GM19324 (cell line): ENCODE data around the gene APOL3.
"Not testable (repeated sequence)": the region's sequence is repeated elsewhere in the genome, so short reads cannot be mapped to it uniquely, and the experiment has no call there.

Experiments used
- ATAC-seq: cut with Tn5 transposase; IDR thresholded peaks from one replicate; pipeline ENCODE4 v1.9.1; 2021; ENCODE audit warnings: mild to moderate bottlenecking, moderate library complexity; ENCODE audit not compliant: unreplicated experiment, low FRiP score

APOL3 gene

DNA sequence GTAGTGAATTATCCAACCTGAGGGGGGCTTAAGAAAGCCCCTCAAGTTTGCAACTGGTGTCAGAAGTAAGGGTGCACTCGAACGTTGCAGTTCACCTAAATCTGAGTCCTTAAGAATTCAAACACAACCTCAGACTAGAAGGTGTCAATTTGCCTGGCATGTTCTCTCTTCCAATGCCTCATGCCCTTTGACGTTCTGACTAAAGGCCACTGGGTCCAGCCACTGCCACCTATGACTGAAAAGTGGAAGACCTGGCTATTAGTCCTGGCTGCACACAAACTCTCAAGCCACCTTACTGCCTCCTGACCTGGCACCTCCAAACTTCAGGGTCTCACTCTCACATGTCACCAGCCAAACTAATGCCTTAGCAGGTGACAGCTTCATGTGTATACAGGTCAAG is 33.0 kb upstream of the APOL3 start:
- ATAC-seq = no peak

DNA sequence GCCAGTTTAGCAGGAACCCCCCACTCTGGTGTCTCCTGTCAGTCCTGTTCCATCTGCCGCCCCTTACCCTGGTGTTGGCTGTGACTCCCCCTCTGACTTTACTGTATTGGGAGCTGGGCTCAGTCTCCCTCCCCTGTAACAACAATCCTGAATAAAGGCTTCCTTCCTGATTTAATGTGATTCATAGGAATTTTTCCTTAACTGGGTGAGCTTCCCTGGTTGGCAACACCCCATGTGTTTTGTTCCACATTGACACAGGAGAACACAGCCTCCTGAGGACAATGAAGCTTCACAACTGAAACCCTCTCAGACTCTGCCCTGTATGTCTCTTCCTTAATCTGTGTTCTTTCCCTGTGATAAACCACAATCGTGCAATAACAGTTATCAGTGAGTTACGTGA is 32.6 kb upstream of the APOL3 start:
- ATAC-seq = no peak

DNA sequence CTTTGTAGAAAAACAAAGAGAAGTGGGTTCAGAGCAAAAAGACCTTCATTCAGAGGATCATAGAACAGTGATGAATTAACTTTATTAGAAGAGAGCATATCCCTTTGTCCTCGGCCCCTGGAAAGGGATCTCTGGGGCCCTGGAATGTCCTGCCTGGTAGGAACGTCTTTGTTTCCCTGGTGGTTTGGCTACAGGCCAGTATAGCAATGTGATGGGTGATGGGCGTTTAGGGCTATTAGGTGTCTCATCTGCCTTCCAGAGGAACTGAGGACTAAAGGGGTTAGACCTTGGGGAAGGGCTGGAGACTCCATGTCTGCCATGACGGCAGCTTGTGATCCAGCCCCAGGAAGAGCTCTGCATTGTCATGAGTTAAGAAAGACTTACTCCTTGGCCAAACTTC is 32.0 kb upstream of the APOL3 start:
- ATAC-seq = no peak

DNA sequence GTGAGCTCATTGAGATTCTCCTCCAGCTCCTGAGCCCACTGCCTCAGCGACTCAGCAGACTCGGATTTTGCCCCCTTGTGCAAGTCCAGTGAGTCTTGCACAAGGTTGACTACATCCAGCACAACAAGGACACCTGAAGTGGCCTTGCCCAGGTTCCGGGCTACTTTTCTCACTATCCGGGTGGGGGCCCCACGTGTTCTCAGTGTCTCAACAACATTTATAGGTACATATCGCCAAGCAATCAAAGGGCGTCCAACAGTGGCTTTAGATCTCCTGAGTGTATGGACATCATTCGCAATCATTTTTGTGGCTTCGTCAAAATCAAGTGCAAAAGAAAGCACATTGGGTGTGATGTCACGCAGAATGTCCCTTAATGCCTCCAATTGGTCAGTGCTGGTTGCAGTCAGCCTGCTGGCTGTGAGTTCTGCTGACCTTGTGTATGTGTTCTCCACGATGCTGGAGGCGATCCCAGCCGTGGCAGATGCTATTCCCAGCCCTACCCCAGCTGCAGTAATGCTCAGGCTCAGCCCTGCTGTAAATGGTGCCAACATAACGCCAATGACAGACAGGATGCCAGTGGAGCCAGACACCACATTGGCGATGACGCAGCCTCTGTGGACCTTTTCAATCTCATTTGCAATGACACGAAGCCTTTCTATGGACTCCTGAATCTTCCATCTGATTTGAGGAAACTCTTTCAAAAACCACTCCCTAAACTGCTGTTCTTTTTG is 30.7 kb upstream of the APOL3 start:
- no peak for ATAC-seq

DNA sequence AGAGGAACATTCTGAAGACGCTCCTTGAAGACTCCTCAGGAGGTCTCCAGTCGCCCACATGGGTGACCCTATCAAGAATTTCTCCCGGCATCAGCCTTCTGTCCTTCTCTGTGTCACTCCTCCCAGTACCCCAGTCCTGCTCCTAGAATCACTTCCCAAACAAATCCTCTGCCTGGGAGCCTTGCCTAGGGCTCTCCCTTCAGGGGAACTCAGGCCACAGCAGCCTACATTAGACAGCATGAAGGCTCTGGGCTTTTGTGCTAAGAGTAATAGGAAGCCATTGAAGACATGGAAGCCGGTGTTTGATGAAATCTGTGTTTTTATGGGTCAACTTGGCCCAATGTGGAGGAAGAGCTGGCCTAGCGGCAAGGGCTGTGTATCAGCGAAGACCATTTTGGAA is 27.3 kb upstream of the APOL3 start:
- ATAC-seq = not testable (repeated sequence)

DNA sequence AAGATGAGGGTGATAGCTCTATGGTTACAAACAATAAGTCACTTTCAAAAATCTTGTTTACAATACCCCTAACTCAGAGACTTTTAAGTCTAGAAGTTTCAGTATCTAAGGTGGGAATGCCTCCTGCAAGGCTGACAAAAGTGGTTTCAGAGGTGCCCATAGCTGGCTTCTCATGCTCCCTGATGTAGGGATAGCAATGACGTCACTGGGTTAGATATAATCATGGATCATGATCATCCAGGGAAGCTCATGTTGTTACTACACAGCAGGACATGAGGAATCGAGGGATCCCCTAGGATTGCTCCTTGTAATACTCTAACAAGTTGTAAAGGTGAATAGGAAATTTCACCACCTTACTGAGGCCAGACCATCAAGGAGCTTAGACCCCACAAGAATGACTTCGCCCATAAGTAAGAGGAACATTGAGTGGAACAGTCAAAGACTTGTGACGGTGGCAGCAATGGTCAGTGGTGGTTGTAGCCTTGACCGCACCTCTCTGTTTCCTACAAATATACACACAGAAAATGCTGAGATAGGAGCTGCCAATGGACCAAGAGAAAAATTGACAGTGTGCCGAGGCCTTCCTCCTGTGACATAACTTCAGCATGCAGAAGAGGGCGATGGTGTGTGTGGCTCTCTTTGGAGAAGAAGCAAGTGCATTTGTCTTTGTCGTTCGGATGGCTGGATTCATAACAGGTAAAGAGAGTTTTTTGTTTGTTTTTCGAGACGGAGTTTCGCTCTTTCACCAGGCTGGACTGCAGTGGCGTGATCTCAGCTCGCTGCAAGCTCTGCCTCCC is 25.5 kb upstream of the APOL3 start:
- no peak for ATAC-seq

DNA sequence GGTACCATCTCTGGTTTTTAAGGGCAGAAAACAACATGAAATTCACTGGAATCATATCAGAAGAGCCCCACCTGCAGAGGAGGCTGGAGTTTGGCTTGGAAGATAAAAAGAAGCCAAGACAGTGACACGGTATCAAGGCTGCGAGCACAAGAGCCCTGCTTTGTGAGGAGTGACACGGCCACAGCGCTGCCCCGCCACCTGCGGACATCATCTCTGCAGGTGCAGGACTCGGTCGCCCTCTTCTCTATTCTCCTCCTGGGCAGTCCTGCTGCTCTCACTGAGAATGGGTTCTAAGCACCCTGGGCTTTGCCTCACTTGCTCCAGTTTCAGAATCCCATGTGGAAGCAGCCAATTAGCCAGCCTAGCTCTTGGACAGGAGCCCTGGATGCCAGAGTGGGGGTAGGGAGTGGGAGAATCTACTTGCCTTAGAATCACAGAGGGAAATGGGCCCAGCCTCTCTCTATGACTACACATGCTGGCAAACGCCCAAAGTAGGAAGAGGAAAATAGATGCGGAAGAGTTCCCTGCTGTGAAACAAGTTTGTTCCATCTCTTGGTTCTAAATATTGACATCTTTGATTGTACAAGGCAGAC is 24.0 kb upstream of the APOL3 start:
- no peak for ATAC-seq

DNA sequence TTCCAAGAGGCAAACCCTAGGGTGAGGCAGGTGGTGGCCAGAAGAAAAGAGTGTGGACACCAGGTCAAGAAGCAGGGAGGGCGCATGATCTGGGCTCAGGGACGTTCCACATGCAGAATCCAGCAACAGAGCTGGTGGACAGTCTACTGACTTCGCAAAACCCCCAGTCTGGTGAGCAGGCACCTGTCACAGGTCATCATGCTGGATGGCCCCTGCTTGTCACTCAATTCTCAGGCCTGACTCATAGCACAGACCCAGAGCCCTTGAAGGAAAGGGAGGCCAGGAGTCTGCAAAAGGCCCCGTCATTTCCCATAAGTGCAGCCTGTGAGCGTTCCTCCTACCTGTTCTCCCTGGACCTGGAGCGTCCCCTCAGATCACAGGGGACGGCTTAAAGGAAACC is 22.9 kb upstream of the APOL3 start:
- ATAC-seq = no peak

DNA sequence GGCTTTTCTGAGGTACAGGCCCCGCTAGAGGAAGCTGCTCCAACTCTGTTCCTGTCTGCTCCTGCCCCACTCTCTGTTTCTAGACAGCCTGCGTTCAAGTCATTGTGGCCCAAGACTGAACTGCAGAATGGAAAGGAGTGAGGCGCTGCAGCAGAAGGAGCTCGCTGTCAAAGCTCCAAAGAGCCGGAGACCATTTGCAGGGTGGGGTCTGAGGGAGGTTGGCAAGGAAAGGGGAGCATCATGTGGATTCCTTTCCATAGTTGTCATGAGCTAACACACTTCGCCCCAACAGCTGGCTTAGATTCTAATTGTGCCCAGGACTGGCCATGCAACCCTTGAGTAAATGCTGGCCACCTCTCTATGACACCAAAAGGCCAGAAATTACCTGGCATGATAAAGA is 22.3 kb upstream of the APOL3 start:
- ATAC-seq = no peak

DNA sequence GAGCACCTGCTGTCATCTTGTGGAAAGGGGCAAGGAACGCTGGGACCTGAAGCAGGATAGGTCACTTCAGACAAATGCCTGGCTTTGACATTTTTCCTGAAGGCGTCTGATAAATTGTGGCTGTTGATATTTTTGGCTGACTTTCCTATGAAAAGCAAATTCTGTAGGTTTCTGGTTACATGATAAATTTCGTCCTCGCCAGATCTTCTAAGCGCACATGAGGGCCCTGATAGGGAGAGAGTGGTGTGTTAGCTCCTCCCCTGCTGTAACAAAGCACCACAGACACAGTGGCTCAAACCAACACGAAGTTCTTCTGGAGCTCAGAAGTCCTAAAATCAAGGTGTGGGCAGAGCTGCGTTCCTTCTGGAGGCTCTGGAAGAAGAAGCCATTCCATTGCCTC is 21.5 kb upstream of the APOL3 start:
- no peak for ATAC-seq

DNA sequence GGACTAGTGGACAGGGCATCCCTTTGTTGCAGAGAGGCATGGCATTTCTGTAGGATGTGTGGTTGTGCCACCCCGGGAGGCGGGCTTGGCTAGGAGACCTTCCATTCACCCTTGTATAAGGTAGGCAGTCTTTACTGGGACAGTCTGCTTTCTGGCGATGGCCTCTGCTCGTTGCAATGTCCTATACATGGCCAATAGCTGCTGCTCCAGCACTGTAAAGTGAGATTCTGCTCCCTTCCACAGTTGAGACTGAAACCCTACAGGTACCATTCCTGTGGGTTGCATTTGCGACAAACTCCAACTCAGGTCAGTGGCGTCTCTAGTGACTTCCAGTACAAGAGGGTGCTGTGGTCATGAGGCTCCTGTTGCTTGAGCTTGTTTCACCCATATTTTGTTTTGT is 20.4 kb upstream of the APOL3 start:
- no peak for ATAC-seq

DNA sequence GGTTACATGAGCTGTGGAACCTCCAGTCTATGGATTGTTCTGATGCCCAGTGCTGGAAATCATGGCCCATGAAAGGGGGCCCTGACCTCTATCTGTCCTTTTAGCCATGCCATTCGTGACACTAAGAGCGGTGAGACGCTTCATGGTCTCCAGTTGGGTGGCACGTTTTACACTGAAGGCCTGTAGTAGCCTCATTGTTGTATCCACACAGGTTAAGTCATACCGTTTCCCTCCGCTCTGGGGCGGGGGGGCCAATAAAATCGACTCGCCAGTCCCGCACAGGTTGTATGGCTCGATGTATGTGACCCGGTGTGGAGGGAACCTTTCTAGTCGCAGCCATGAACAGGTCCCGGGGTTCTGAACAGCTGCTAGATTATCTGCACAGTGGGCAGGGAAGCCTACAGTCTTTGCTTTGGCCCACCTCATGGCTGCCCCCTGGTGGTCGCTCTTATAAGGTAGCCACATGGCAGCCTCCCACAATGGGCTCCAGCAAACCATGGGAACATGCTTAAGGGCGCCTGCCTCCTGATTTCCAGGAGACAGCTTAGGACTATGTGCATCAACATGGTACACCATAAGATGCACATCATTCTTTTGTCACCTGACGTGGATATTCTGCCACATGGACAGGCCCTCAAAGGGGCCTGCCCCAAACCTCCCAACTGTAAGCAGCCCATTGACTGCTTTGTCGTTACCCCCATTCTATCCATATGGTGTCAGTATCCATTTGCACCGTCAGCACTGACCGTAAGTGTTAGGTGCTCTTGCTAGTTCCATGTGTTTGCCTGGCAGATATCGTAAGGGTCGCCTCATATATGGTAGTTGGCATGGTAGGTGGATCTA is 19.7 kb upstream of the APOL3 start:
- ATAC-seq = no peak

DNA sequence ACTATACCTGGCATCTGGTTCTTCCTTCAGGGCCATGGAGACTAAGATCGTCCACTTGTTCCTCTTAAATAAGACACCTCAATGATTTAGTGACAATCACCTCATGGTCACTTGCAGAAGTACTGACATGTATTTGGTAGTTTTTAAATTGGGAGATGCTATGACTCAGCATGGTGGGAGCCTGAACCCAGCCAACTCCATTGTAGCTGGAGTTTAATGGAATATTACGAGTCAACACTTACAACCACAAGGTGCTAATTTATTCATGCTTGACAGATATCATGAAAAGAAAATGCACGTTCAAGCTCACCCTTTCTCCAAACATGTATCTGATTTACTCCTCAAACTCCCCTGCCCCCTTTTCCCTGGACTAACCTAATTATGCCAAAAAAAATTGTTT is 16.6 kb upstream of the APOL3 start:
- no peak for ATAC-seq

DNA sequence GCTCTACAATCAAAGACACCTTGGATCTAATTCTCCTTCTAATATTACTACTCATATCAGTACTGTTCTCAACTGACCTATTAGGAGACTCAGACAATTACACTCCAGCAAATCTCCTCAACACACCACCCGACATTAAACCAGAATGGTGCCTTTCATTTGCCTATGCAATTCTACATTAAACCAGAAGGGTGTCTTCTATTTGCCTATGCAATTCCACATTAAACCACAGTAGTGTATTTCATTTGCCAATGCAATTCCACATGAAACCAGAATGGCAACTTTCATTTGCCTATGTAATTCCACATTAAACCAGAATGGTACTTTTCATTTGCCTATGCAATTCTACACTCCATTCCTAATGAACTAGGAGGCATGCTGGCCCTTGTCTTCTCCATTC is 15.3 kb upstream of the APOL3 start:
- no peak for ATAC-seq

DNA sequence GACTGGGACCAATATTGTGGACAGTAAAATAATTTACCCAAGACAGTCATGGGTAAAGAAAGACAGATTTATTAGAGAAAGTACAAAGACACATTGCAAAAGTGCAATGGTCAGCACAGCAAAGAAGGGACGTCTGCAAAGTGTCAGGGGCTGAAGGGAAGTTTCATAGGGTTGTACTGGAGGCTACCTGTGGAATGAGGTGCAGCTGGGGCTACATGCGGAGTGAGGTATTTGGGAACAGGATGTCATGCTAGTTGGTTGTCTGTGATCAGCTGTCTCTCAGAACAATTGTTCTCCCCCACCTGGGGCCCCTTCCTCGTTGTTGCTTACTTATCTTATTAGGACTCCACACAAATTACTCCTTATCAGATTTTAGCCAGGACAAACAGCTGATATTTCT is 11.4 kb upstream of the APOL3 start:
- no peak for ATAC-seq

DNA sequence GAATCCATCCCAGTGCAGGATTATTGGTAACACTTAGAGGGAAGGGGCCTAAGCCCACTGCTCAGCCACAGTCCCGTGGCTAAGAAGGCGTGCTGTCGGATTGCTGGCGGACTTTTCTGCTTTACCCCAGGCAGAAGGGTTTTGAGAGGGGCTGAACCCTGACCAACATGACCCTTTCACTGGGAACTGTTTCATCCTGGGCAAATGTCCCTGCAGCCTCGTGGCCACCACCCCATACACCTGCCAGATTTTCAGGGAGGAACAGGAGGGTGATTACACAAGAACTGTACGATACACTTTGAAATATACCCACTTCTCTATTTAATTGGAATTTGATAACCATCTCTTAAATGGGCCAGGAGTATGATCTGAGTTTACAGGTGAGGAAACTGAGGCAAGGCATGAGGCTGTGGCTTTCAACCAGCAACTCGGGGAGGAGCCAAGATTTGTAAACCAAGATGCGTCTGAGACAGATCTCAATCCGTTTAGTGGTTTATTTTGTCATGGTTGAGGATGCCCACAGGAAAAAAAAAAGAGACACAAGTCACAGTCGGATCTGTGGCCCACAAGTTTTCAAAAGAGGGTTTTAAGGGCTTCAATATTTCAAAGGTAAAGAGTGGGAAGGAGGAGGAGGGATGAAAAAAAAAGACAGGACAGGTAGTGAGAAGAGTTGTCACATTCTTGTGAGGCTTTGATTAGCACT is 6.1 kb upstream of the APOL3 start:
- no peak for ATAC-seq

DNA sequence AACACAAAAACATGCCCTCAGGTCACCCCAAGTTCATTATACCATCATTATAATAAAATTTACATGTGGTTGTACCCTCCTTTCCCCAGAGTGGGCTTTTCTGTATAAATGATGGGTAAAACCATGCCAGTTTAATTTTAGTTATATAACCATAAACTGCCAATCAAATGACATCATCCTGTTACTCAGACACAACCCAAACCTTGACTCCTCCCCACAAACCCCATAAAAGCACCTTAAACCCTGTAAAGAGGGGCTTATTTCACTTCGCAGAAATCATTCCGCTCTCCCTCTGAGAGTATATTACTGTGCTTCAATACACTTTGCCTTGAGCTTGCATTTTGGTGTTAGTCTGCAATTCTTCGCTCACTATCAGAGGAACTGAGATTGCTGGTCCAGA is 5.5 kb upstream of the APOL3 start:
- no peak for ATAC-seq

DNA sequence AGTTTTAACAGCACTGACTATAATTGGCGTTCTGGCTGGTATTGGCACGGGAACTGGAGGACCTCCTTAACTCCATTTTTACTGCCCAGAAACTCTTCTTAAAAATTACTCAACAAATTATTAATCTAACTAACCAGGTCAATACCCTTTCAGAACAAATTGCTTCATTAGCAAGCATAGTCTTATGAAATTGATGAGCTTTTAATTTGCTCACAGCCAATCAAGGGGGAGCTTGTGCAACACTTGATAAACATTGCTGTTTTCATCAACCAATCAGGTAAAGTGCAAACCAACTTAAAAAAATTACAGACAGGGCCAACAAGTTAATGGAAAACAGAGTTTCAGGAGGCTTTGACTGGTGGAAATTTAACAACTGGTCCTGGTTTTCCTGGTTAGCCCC is 4.6 kb upstream of the APOL3 start:
- no peak for ATAC-seq

DNA sequence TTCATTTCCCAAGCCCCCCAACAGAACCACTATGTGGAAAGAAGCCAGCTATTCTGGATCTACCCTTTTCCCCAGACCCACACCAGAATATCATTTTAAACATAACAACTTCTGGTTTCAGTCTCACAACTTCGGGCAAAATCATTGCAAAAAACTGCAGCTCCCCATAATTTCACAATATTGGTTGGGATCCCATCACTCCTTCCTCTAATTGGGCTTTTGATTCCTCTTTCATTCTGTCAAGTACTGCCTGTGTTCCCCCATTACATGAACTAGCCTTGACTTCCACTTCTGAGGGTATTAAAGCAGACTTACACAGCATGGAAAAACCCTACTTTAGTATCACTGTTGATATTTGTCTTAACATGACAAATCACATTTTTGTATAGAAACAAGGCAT is 4.1 kb upstream of the APOL3 start:
- ATAC-seq = no peak

DNA sequence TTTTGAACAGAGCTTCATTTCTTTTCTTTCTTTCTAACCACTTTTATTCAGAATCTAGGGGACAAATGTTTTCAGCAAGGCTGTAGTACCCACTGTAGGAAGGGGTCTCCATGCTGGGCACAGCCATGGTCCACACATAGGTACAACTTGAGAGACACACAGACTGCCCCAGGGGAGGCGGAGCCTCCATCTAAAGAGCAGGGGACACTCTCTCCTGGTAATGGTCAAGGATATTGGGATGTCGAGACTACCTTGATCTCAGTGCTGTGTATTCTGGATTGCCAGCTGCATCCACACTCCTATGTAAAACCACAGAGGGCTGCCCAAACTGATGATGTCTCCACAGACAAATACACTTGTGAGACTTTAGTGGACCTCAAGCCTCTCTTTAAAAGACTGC is 2.9 kb upstream of the APOL3 start:
- ATAC-seq = no peak
